HepG2 (cell line): ENCODE results near the gene VPS25. TPM values are rescaled to one million over a fixed set of nuclear protein-coding genes. Genes with fewer than 3 reads are reported as not detected.
A peak's percentile ranks its signal among the peaks of the same experiment; 100 is the strongest.

Experiments used
- FLYWCH1 ChIP-seq: sonication (generic); formaldehyde crosslinking; IDR thresholded peaks from 2 replicates; pipeline ENCODE4 v1.8.1; 2023; ENCODE audit warnings: mild to moderate bottlenecking, missing genetic modification reagents
- FOXO1 ChIP-seq: sonication (generic); formaldehyde crosslinking; IDR thresholded peaks from 2 replicates; pipeline ENCODE4 v1.4.0; 2020; ENCODE audit warnings: missing genetic modification reagents
- HMGXB3 ChIP-seq: sonication (generic); formaldehyde crosslinking; IDR thresholded peaks from 2 replicates; pipeline ENCODE4 v1.4.0; 2020; ENCODE audit warnings: missing genetic modification reagents, borderline replicate concordance
- JUNB ChIP-seq: sonication (generic); formaldehyde crosslinking; IDR thresholded peaks from 2 replicates; pipeline ENCODE4 v1.8.0; 2022; ENCODE audit warnings: missing genetic modification reagents, mild to moderate bottlenecking, borderline replicate concordance
- KLF13 ChIP-seq: sonication (generic); formaldehyde crosslinking; IDR thresholded peaks from 2 replicates; pipeline ENCODE4 v1.4.0; 2020; ENCODE audit warnings: mild to moderate bottlenecking, missing genetic modification reagents
- LCORL ChIP-seq, 2 experiments: fragments of 450-650 bp in 1 of 2; sonication (generic) in 1 of 2; formaldehyde crosslinking in 1 of 2; IDR thresholded peaks; 2 replicates each; pipeline versions ENCODE4 v1.5.0 to v1.6.1; 2017 to 2020; ENCODE audit warnings: antibody characterized with exemption in 1 of 2, missing genetic modification reagents in 1 of 2
- NCOR1 ChIP-seq: fragments of 200-600 bp; sonication (generic); IDR thresholded peaks from 2 replicates; pipeline ENCODE4 v1.7.0; 2017; ENCODE audit warnings: antibody characterized with exemption, low read length, borderline replicate concordance
- REL ChIP-seq: sonication (generic); formaldehyde crosslinking; conservative IDR thresholded peaks from 2 replicates; pipeline ENCODE4 v1.8.0; 2022; ENCODE audit warnings: mild to moderate bottlenecking, missing genetic modification reagents, moderate library complexity
- SOX13 ChIP-seq, 3 experiments: fragments of 450-650 bp in 1 of 3; sonication (generic) in 1 of 3; formaldehyde crosslinking in 1 of 3; IDR thresholded peaks in 2 of 3; conservative IDR thresholded peaks in 1 of 3; 2 replicates each; pipeline versions ENCODE4 v1.5.0 to v1.6.1; 2016 to 2020; ENCODE audit warnings: antibody characterized with exemption in 1 of 3, mild to moderate bottlenecking in 1 of 3, missing compliant biosample characterization in 1 of 3, missing genetic modification reagents in 1 of 3, moderate library complexity in 1 of 3
- TFDP2 ChIP-seq: sonication (generic); formaldehyde crosslinking; IDR thresholded peaks from 2 replicates; pipeline ENCODE4 v1.4.0; 2020; ENCODE audit warnings: missing genetic modification reagents
- THAP8 ChIP-seq: sonication (generic); formaldehyde crosslinking; IDR thresholded peaks from 2 replicates; pipeline ENCODE4 v1.5.1; 2020; ENCODE audit warnings: missing genetic modification reagents, mild to moderate bottlenecking, borderline replicate concordance
- ZFP36L2 ChIP-seq: sonication (generic); formaldehyde crosslinking; IDR thresholded peaks from 2 replicates; pipeline ENCODE4 v1.4.0; 2020; ENCODE audit warnings: missing genetic modification reagents
- ZNF687 ChIP-seq: sonication (generic); formaldehyde crosslinking; IDR thresholded peaks from 2 replicates; pipeline ENCODE4 v1.5.1; 2020; ENCODE audit warnings: mild to moderate bottlenecking, missing genetic modification reagents, moderate library complexity
- ZNF703 ChIP-seq: sonication (generic); formaldehyde crosslinking; IDR thresholded peaks from 2 replicates; pipeline ENCODE4 v1.5.1; 2020; ENCODE audit warnings: missing genetic modification reagents, mild to moderate bottlenecking, moderate library complexity, borderline replicate concordance
- ZNF720 ChIP-seq: sonication (generic); formaldehyde crosslinking; IDR thresholded peaks from 2 replicates; pipeline ENCODE4 v1.4.0; 2020; ENCODE audit warnings: missing genetic modification reagents
- ZNF737 ChIP-seq: sonication (generic); formaldehyde crosslinking; IDR thresholded peaks from 2 replicates; pipeline ENCODE4 v1.5.0; 2020; ENCODE audit warnings: missing genetic modification reagents, mild to moderate bottlenecking, borderline replicate concordance
- ZNF891 ChIP-seq: sonication (generic); formaldehyde crosslinking; IDR thresholded peaks from 2 replicates; pipeline ENCODE4 v1.5.0; 2020; ENCODE audit warnings: mild to moderate bottlenecking, missing genetic modification reagents
- polyA plus RNA-seq, 8 experiments: library from polyadenylated mRNA; depleted of rRNA in 3 of 8; stranded (reverse) in 7 of 8; unstranded in 1 of 8; fragments of >200 nt; fragmentation: Illumina TruSeq in 4 of 8; extraction: Trizol in 4 of 8; gene quantifications; 2 replicates each; pipeline versions ENCODE4 v1.2.1 to v1.2.3, GENCODE V29; 2011 to 2016; ENCODE audit warnings: low read depth in 4 of 8, missing spikeins in 1 of 8, mixed read lengths in 1 of 8; ENCODE audit not compliant: insufficient read depth in 1 of 8
- total RNA-seq, 5 experiments: library from RNA; depleted of rRNA; stranded (reverse); fragments of >200 nt; fragmentation: Illumina TruSeq; extraction: Trizol; gene quantifications; 2 replicates each; pipeline ENCODE4 v1.2.3, GENCODE V29; 2016; ENCODE audit warnings: low read depth in 1 of 5

VPS25 gene
- total and polyA plus RNA-seq, 2 of the 13 experiments (the other 11 are each of a cell fraction or from before 2014, with no cell fraction given) = 161 to 249 TPM

GRCh38 chr17:42773290-42774035, at the start of gene VPS25 (continued):
- TF ChIP-seq REL (CRISPR knock-in tag) (no peak), ZNF687 (CRISPR knock-in tag) (peak; percentile 94), ZNF737 (CRISPR knock-in tag) (no peak; the same call in 1 of the 2 replicates), FLYWCH1 (no peak), ZNF891 (peak; percentile 86), SOX13 (IDR thresholded peaks at IDR 0.05) (no peak), SOX13 (CRISPR knock-in tag; conservative IDR thresholded peaks at IDR 0.05 in 1 of 2, IDR thresholded peaks at IDR 0.05 in 1 of 2) (peak in 1 of 2 experiments; percentile 62; a peak in 2 of 4 replicates), ZNF703 (CRISPR knock-in tag) (no peak), THAP8 (no peak), KLF13 (CRISPR knock-in tag) (no peak), NCOR1 (peak; percentile 23; the same call in 1 of the 2 replicates), ZNF720 (no peak; the same call in 1 of the 2 replicates), FOXO1 (CRISPR knock-in tag) (peak; percentile 73), ZFP36L2 (0 out of 2 replicates have a peak, but pooled peaks have one; percentile 51), JUNB (no peak), HMGXB3 (peak; percentile 96), TFDP2 (CRISPR knock-in tag) (peak; percentile 70), LCORL (IDR thresholded peaks at IDR 0.05) (no peak), LCORL (CRISPR knock-in tag; IDR thresholded peaks at IDR 0.05) (peak; percentile 77)
